ENCODE results near the gene SPEF1.

GRCh38 chr20:3734111-3734843 lies 47.0 kb downstream of the SPEF1 start:
- TF ChIP-seq CTCF (IDR thresholded peaks at IDR 0.05) (no peak), POLR2A (IDR thresholded peaks at IDR 0.05) (no peak)
